SU-DHL-6 (cell line): Measurements from ENCODE around the gene HCRT.

Source experiments
- H2AFZ ChIP-seq: fragments of 200-600 bp; sonication (generic); 2 replicates; pipeline ENCODE4 v1.6.1; 2014; ENCODE audit warnings: low read depth, mild to moderate bottlenecking, moderate library complexity, mixed read lengths, antibody characterized with exemption, low read length; ENCODE audit not compliant: severe bottlenecking
- H3F3A ChIP-seq: fragments of 200-600 bp; shearing (Covaris generic); 2 replicates; pipeline ENCODE4 v1.6.0; 2016; ENCODE audit warnings: antibody characterized with exemption, mild to moderate bottlenecking; ENCODE audit not compliant: insufficient read depth
- H3K27ac ChIP-seq: fragments of 200-600 bp; sonication (generic); 2 replicates; pipeline ENCODE4 v1.5.1; 2016; ENCODE audit warnings: low read depth, mild to moderate bottlenecking, low read length, moderate library complexity, mixed read lengths
- H3K27me3 ChIP-seq: fragments of 200-600 bp; sonication (generic), shearing (Covaris generic); 2 replicates; pipeline ENCODE4 v1.6.0; 2014; ENCODE audit warnings: mild to moderate bottlenecking, low read length
- H3K36me3 ChIP-seq: fragments of 200-600 bp; sonication (generic); 2 replicates; pipeline ENCODE4 v1.6.1; 2014; ENCODE audit warnings: mild to moderate bottlenecking, low read length, mixed read lengths
- H3K4me2 ChIP-seq: fragments of 300-600, 200-600 bp; shearing (Covaris generic), sonication (generic); 2 replicates; pipeline ENCODE4 v1.6.0; 2014; ENCODE audit warnings: low read length, low read depth, mild to moderate bottlenecking; ENCODE audit not compliant: poor library complexity, severe bottlenecking
- H3K4me3 ChIP-seq: fragments of 200-600 bp; sonication (generic); 2 replicates; pipeline ENCODE4 v1.5.1; 2014; ENCODE audit warnings: antibody characterized with exemption, low read length, mild to moderate bottlenecking, mixed read lengths; ENCODE audit not compliant: insufficient read depth, poor library complexity, severe bottlenecking
- H3K79me2 ChIP-seq: fragments of 200-600 bp; sonication (generic); 2 replicates; pipeline ENCODE4 v1.6.1; 2014; ENCODE audit warnings: mild to moderate bottlenecking, low read length, moderate library complexity; ENCODE audit not compliant: insufficient read depth
- H3K9ac ChIP-seq: fragments of 200-600 bp; sonication (generic); 2 replicates; pipeline ENCODE4 v1.7.0; 2014; ENCODE audit warnings: mild to moderate bottlenecking, low read length
- H3K9me2 ChIP-seq: fragments of 200-600 bp; sonication (generic); replicated peaks from 2 replicates; pipeline ENCODE4 v1.6.1; 2014; ENCODE audit warnings: low read length; ENCODE audit not compliant: insufficient read depth
- H3K9me3 ChIP-seq: fragments of 200-600 bp; sonication (generic); 2 replicates; pipeline ENCODE4 v1.6.1; 2014; ENCODE audit warnings: low read length, mixed read lengths; ENCODE audit not compliant: insufficient read depth
- H4K20me1 ChIP-seq: fragments of 200-600 bp; sonication (generic); 2 replicates; pipeline ENCODE4 v1.6.1; 2014; ENCODE audit warnings: low read depth, mild to moderate bottlenecking, antibody characterized with exemption, low read length, moderate library complexity, mixed read lengths
- CTCF ChIP-seq: fragments of 200-600 bp; sonication (generic); IDR thresholded peaks from one replicate; pipeline ENCODE4 v1.5.1; 2017; ENCODE audit warnings: antibody characterized with exemption, mild to moderate bottlenecking, low read length, moderate library complexity; ENCODE audit not compliant: insufficient read depth, poor library complexity, severe bottlenecking
- EZH2phosphoT487 ChIP-seq: fragments of 200-600 bp; sonication (generic), shearing (Covaris generic); conservative IDR thresholded peaks from 2 replicates; pipeline ENCODE4 v1.6.1; 2018; ENCODE audit warnings: mild to moderate bottlenecking, antibody characterized with exemption, low read length, moderate library complexity, mixed read lengths

The HCRT gene

GRCh38 chr17:42203354-42203753, 18.1 kb upstream of the HCRT start:
- Histone ChIP-seq H3F3A (no peaks in the 10 kb centered on the region), H3K9ac (no peak overlapping the region), H3K4me2 (no peak overlapping the region), H3K9me2 (no peaks in the 10 kb centered on the region), H3K27me3 (no peaks in the 10 kb centered on the region), H3K27ac (no peak overlapping the region), H3K79me2 (no peaks in the 10 kb centered on the region), H4K20me1 (no peaks in the 10 kb centered on the region), H3K36me3 (no peaks in the 10 kb centered on the region), H3K9me3 (no peaks in the 10 kb centered on the region), H3K4me3 (no peak overlapping the region), H2AFZ (no peak overlapping the region)
- TF ChIP-seq EZH2phosphoT487 (no peak), CTCF (no peak)

GRCh38 chr17:42202696-42203095, 17.4 kb upstream of the HCRT start:
- Histone ChIP-seq H3K27ac (no peak overlapping the region), H3K9ac (no peak overlapping the region), H3K4me3 (no peak overlapping the region), H3K9me3 (no peaks in the 10 kb centered on the region), H3K79me2 (no peaks in the 10 kb centered on the region), H3K27me3 (no peaks in the 10 kb centered on the region), H2AFZ (no peak overlapping the region), H3K9me2 (no peaks in the 10 kb centered on the region), H3K4me2 (no peak overlapping the region), H3K36me3 (no peaks in the 10 kb centered on the region), H3F3A (no peaks in the 10 kb centered on the region), H4K20me1 (no peaks in the 10 kb centered on the region)
- TF ChIP-seq EZH2phosphoT487 (no peak), CTCF (no peak)

GRCh38 chr17:42202159-42202558, 16.9 kb upstream of the HCRT start:
- H3K27me3 ChIP-seq: no peaks in the 10 kb centered on the region
- H2AFZ ChIP-seq: no peak overlapping the region
- H3K9me2 ChIP-seq: no peaks in the 10 kb centered on the region
- H3K9ac ChIP-seq: no peak overlapping the region
- no peak overlapping the region for H3K27ac ChIP-seq
- no peaks in the 10 kb centered on the region for H3K79me2 ChIP-seq
- no peak overlapping the region for H3K4me3 ChIP-seq
- H3K36me3 ChIP-seq: no peaks in the 10 kb centered on the region
- no peaks in the 10 kb centered on the region for H4K20me1 ChIP-seq
- no peak overlapping the region for H3K4me2 ChIP-seq
- TF ChIP-seq CTCF: no peak
- no peak for TF ChIP-seq EZH2phosphoT487
- no peaks in the 10 kb centered on the region for H3F3A ChIP-seq
- H3K9me3 ChIP-seq: no peaks in the 10 kb centered on the region

- H3K27me3 ChIP-seq: no peaks in the 10 kb centered on the region
Measured at GRCh38 chr17:42201458-42201772, 16.2 kb upstream of the HCRT start.

More at GRCh38 chr17:42201458-42201772, 16.2 kb upstream of the HCRT start:
- Histone ChIP-seq H3K9ac (no peak overlapping the region), H3K36me3 (no peaks in the 10 kb centered on the region), H3K4me3 (no peak overlapping the region), H4K20me1 (no peaks in the 10 kb centered on the region), H3K4me2 (no peak overlapping the region), H3K9me3 (no peaks in the 10 kb centered on the region), H2AFZ (no peak overlapping the region), H3K79me2 (no peaks in the 10 kb centered on the region), H3K9me2 (no peaks in the 10 kb centered on the region), H3F3A (no peaks in the 10 kb centered on the region), H3K27ac (no peak overlapping the region)
- TF ChIP-seq CTCF: no peak
- TF ChIP-seq EZH2phosphoT487: no peak
